Upper lobe of right lung (tissue), 1 donor: ENCODE measurements around the gene MTAP. TPM values are rescaled to one million over a fixed set of nuclear protein-coding genes. Genes with fewer than 3 reads are reported as not detected.

Source experiments
- ATAC-seq: fragments of 200-7000 bp; cut with Tn5 transposase; one replicate; pipeline ENCODE4 v1.9.1; 2020; ENCODE audit warnings: mild to moderate bottlenecking, moderate library complexity
- DNase-seq: peaks from one replicate; pipeline ENCODE4 v3.0.0-alpha.2; 2020
- H3K27ac ChIP-seq: fragments of 200-600 bp; one replicate; pipeline ENCODE4 v1.8.0; 2022
- H3K27me3 ChIP-seq: fragments of 200-600 bp; one replicate; pipeline ENCODE4 v1.8.0; 2022; ENCODE audit warnings: mild to moderate bottlenecking
- H3K36me3 ChIP-seq: fragments of 200-600 bp; one replicate; pipeline ENCODE4 v1.8.0; 2022
- H3K4me1 ChIP-seq: fragments of 200-600 bp; one replicate; pipeline ENCODE4 v1.8.0; 2022
- H3K4me3 ChIP-seq: fragments of 200-600 bp; one replicate; pipeline ENCODE4 v1.8.0; 2022; ENCODE audit warnings: mild to moderate bottlenecking
- H3K9me3 ChIP-seq: fragments of 200-600 bp; one replicate; pipeline ENCODE4 v1.8.0; 2022
- intact Hi-C: fragments of 100-400 bp; cut with DNase I; formaldehyde crosslinking; loops from one replicate; pipeline ENCODE4 v1.11.0; 2022
- total RNA-seq: library from RNA; stranded (reverse); fragmentation: NEBNext Ultra II Directional; extraction: Animal tissue kit (Norgen Biotek cat#: 25700); gene quantifications from one replicate; pipeline ENCODE4 v1.2.1, GENCODE V29; 2021
- TF ChIP-seq, protein P1 (sequence below): fragments of 200-600 bp; IDR thresholded peaks from one replicate; pipeline ENCODE4 v1.8.0; 2022; ENCODE audit warnings: antibody characterized with exemption
- donor health status: DM: no; HTN: yes; CAD: no; lungs with severe emphysema.

Gene MTAP
- total RNA-seq, 1 donor from 2014 or later: 40.6 TPM

DNA sequence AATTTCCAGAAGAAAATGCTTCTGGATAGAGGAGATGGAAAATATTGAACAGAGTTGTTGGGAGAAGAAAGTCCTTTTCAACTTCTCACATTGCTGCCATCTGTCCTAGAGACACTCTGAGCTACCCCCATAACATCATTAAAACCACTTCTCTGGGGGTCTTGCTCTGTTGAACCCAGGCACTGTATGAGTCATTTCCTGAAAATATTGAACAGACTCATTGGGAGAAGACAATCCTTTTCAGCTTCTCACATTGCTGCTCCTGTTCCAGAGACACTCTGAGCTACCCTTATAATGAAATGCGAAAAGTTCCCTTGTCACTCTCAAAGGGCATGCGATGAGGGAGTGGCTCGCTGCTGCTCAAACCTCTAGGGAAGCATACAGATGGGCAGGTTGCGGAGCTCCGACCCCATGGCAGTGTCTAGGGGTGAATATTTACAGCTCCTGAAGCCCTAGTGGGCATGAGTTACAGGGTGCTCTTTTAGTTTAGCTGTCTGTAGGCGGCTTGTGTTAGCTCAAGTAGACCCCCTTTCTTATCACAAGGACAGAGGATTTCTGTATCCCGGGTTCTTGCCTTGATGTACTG lies 101.0 kb downstream of the MTAP start:
- Histone ChIP-seq H3K9me3 (peaks cover 16% of the 10 kb centered on the region), H3K27ac (no peak overlapping the region), H3K36me3 (no peaks in the 10 kb centered on the region), H3K27me3 (no peaks in the 10 kb centered on the region), H3K4me3 (no peak overlapping the region), H3K4me1 (no peaks in the 10 kb centered on the region)
- DNase-seq (no peak), ATAC-seq (no peak)
- intact Hi-C loops: no loop called here
- TF ChIP-seq, protein P1, sequence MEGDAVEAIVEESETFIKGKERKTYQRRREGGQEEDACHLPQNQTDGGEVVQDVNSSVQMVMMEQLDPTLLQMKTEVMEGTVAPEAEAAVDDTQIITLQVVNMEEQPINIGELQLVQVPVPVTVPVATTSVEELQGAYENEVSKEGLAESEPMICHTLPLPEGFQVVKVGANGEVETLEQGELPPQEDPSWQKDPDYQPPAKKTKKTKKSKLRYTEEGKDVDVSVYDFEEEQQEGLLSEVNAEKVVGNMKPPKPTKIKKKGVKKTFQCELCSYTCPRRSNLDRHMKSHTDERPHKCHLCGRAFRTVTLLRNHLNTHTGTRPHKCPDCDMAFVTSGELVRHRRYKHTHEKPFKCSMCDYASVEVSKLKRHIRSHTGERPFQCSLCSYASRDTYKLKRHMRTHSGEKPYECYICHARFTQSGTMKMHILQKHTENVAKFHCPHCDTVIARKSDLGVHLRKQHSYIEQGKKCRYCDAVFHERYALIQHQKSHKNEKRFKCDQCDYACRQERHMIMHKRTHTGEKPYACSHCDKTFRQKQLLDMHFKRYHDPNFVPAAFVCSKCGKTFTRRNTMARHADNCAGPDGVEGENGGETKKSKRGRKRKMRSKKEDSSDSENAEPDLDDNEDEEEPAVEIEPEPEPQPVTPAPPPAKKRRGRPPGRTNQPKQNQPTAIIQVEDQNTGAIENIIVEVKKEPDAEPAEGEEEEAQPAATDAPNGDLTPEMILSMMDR: no peak

DNA sequence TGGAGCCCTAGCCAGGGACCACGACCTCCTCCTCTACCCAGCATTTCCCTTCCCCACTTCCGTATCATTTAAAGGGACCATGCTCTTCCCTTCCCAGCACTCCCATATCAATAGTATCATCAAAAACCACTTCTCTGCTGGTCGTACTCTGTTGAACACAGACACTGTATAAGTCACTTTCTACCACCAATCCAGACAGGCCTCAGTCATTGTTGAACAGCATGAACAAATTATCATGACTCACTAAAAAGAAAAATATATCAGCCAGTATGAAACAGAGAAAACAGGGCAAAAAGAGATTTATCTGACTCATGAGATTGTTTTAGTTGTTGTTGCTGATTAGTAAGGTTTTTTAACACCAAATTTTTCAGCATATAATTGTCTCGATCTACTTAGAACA lies 101.9 kb downstream of the MTAP start:
- Histone ChIP-seq H3K36me3 (no peaks in the 10 kb centered on the region), H3K4me1 (no peaks in the 10 kb centered on the region), H3K27ac (no peak overlapping the region), H3K4me3 (no peak overlapping the region), H3K27me3 (no peaks in the 10 kb centered on the region), H3K9me3 (peaks cover 13% of the 10 kb centered on the region)
- TF ChIP-seq, protein P1: no peak
- no peak for ATAC-seq
- DNase-seq: no peak
- intact Hi-C loops: no loop called here

DNA sequence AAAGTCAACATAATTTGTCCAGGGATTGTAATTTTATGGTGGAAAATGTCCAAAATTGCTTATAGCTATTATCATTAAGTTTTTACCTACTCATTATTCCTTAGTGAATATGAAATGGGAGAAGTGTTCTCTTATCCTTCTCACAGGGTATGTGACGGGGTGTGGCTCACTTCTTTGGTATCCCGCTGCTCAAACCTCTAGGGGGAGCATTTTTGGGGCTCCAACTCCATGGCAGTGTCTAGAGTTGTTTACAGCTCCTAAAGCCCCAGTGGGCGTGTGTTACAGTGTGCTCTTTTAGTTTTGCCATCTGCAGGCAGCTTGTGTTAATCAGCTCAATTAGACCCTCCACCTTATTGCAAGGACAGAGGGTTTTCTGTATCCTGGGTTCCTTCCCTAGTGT lies 102.3 kb downstream of the MTAP start:
- no peak for ATAC-seq
- TF ChIP-seq, protein P1: no peak
- H3K9me3 ChIP-seq: peaks cover 9% of the 10 kb centered on the region

DNA sequence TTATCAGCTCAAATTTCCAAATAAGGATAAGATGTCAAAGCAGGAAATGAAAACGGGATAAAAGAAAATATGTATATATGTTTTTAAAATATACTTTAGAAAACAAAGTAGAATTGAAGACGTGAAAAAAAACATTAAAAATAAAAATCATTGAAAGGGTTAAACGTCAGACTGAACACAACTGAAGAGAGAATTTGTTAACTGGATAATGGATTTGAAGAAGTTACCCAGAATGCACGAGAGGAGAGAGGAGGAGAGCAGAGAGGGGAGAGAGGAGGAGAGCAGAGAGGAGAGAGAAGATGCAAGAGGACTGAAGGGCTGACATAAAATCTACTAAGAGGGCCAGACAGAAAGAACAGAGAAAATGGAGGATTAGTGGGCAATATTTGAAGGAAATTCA lies 103.8 kb downstream of the MTAP start:
- no peaks in the 10 kb centered on the region for H3K36me3 ChIP-seq
- no peak overlapping the region for H3K27ac ChIP-seq
- no peak overlapping the region for H3K4me3 ChIP-seq
- ATAC-seq: no peak
- peaks cover 4% of the 10 kb centered on the region for H3K9me3 ChIP-seq
- no peak for DNase-seq
- no peaks in the 10 kb centered on the region for H3K27me3 ChIP-seq
- TF ChIP-seq, protein P1: no peak
- intact Hi-C loops: no loop called here
- no peaks in the 10 kb centered on the region for H3K4me1 ChIP-seq

More for the DNA sequence above, 102.3 kb downstream of the MTAP start:
- H3K27me3 ChIP-seq: no peaks in the 10 kb centered on the region
- no peaks in the 10 kb centered on the region for H3K36me3 ChIP-seq
- H3K4me3 ChIP-seq: no peak overlapping the region
- H3K27ac ChIP-seq: no peak overlapping the region
- no peaks in the 10 kb centered on the region for H3K4me1 ChIP-seq
- intact Hi-C loops: no loop called here
- DNase-seq: no peak

DNA sequence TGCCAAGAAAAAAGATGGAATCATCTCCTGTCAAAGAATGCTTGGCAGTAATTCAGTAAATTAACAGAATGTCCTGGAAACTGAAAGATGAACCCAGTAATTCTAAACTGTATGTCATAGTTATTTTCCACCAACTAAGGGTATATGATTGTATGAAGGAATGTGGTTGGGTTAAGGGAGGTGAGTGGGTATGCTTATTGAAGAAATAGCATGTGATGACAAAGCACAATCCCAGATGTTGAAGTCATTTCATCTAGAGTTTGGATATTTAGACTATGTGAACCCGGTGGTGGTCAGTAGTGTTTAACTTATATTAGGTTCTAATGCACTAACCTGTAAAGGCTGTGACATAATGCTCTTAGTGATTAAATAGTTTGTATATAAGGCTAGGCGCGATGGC lies 104.4 kb downstream of the MTAP start:
- Histone ChIP-seq H3K9me3 (no peaks in the 10 kb centered on the region), H3K4me3 (no peak overlapping the region), H3K27ac (no peak overlapping the region), H3K4me1 (no peaks in the 10 kb centered on the region), H3K27me3 (no peaks in the 10 kb centered on the region), H3K36me3 (no peaks in the 10 kb centered on the region)
- TF ChIP-seq, protein P1: no peak
- no peak for DNase-seq
- ATAC-seq: no peak
- intact Hi-C loops: no loop called here
